HL-60/S4 treated with phorbol 12-myristate 13-acetate at 8.2 ng/mL for 4 days and 3 days (cell line): ENCODE measurements around the gene AVPR1A.
"Not testable (repeated sequence)": the region's sequence is repeated elsewhere in the genome, so short reads cannot be mapped to it uniquely, and the experiment has no call there.

ENCODE experiments used
- in situ Hi-C: fragments of 300-500 bp; cut with MboI; formaldehyde crosslinking; loops from 2 replicates; pipeline ENCODE4 v1.15.0; 2022; ENCODE audit warnings: low sequenced_read_pairs

AVPR1A gene

GRCh38 chr12:63150713-63151622, at the start of gene AVPR1A:
Gene AVPR1A, minus strand, starts transcription at chr12:63151201. Its CDS starts 365 bp downstream, at chr12:63150836.
- in situ Hi-C loops: no loop called here

- in situ Hi-C loops: no loop called here
Measured at GRCh38 chr12:63196168-63196567, 45.2 kb upstream of the AVPR1A start.

GRCh38 chr12:63179224-63179623, 28.2 kb upstream of the AVPR1A start:
- in situ Hi-C loops: no loop called here

- in situ Hi-C loops: no loop called here
Measured at GRCh38 chr12:63170321-63170720, 19.3 kb upstream of the AVPR1A start.

- in situ Hi-C loops: not testable (repeated sequence)
Measured at GRCh38 chr12:63167741-63168140, 16.7 kb upstream of the AVPR1A start.

GRCh38 chr12:63164911-63165310, 13.9 kb upstream of the AVPR1A start:
- in situ Hi-C loops: no loop called here

- in situ Hi-C loops: no loop called here
Measured at GRCh38 chr12:63163541-63163940, 12.5 kb upstream of the AVPR1A start.

- in situ Hi-C loops: no loop called here
Measured at GRCh38 chr12:63155375-63155774, 4.4 kb upstream of the AVPR1A start.

GRCh38 chr12:63154560-63154959, 3.6 kb upstream of the AVPR1A start:
- in situ Hi-C loops: no loop called here

- in situ Hi-C loops: no loop called here
Measured at GRCh38 chr12:63152321-63152700, 1.3 kb upstream of the AVPR1A start.

- in situ Hi-C loops: no loop called here
Measured at GRCh38 chr12:63151623-63152320, 771 bp upstream of the AVPR1A start.

- in situ Hi-C loops: no loop called here
Measured at GRCh38 chr12:63149909-63150712, 890 bp downstream of the AVPR1A start.

- in situ Hi-C loops: no loop called here
Measured at GRCh38 chr12:63144556-63144955, 6.4 kb downstream of the AVPR1A start.

- in situ Hi-C loops: no loop called here
Measured at GRCh38 chr12:63138488-63138887, 12.5 kb downstream of the AVPR1A start.

GRCh38 chr12:63133981-63134380, 17.0 kb downstream of the AVPR1A start:
- in situ Hi-C loops: no loop called here

- in situ Hi-C loops: no loop called here
Measured at GRCh38 chr12:63132201-63132600, 18.8 kb downstream of the AVPR1A start.

- in situ Hi-C loops: no loop called here
Measured at GRCh38 chr12:63129927-63130326, 21.1 kb downstream of the AVPR1A start.

GRCh38 chr12:63124778-63125177, 26.2 kb downstream of the AVPR1A start:
- in situ Hi-C loops: no loop called here

GRCh38 chr12:63103494-63104131, 47.4 kb downstream of the AVPR1A start:
- in situ Hi-C loops: no loop called here

GRCh38 chr12:63101920-63102319, 49.1 kb downstream of the AVPR1A start:
- in situ Hi-C loops: no loop called here

GRCh38 chr12:63098851-63099250, 52.1 kb downstream of the AVPR1A start:
- in situ Hi-C loops: no loop called here
